Measurements from ENCODE around the gene BRF1.

Gene BRF1

DNA sequence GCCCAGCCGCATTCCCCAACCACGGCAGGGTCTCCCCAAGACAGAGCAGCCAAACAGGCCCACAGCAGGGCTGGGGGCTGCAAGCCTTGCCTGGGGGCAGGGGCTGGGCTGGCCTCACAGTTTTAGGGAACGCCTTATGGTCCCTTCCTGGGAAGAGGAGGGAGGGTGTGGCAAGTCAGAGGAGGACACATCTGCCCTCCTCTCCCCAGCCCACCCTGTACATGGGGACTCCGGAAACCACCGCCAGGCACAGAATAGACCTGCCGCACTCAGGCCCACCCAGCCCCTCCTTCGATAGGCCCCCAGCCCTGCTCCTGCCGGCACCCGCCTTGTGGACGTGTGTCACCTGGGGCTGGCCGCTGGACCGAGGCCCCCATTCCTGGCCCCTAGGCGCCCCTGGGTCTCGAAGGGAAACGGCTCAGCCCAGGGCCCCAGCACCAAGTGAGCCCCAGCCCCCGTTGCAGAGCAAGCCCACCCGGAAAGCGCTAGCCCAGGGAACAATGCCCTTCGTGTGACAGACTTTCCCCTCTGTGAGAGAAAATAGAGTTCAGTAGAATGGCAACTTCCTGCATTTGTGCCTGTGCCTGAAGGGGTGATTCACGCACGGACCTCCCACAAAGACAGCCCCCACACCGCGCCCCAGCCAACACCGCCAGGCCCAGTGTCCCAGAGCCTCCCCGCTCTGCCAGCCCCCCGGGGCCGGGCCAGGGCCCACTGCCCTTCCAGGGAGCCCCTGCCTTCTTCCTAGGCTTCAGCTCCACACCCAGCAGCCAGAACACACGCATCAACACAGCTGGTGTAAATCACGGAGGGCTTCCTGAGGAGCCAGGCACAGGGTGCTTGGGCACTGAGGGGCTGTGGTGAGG is 107.7 kb downstream of the BRF1 start:
- DNase-seq: peak; percentile 34

DNA sequence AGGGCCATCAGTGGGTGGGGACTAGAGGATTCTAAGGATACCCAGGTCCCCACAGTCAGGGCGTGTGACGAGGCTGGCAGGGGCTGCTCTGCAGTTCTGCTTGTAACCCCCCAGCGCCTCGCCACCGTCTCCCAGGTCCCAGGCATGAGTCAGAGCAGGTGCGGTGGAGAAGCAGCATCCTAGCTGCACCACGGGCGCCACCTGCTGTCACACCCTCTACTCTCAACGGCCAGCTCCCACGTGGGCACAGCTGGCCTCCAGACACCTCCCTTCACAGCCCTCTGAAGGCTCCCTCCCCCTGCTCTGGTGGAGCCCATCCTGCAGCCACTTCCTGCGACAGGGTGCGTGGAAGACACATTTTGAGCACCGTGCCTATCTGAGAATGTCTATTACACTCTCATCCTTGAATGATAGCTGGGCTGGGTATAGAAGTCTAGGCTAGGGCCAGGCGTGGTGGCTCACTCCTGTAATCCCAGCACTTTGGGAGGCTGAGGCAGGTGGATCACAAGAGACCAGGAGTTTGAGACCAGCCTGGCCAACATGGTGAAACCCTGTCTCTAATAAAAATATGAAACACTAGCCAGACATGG is 112.8 kb downstream of the BRF1 start:
- peak; percentile 34 for DNase-seq

DNA sequence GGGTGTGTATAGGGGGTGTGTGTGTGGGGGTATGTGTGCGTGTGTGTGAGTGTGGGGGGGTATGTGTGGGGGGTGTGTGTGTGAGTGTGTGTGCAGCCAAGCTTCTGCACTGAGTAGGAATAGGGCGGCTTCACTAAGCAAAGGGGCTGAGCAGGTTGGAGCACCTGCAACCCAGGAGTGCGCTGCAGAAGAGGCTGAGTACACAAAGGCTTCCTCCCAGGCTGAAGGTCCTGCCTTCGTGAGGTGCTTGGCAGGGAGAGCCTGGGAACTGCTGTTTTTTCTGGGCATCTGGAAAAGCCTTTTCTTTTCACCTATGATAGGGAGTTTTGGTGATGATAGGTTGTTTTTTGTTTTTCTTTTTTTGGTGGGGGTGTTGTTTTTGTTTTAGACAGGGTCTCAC is 113.7 kb downstream of the BRF1 start:
- DNase-seq: no peak

DNA sequence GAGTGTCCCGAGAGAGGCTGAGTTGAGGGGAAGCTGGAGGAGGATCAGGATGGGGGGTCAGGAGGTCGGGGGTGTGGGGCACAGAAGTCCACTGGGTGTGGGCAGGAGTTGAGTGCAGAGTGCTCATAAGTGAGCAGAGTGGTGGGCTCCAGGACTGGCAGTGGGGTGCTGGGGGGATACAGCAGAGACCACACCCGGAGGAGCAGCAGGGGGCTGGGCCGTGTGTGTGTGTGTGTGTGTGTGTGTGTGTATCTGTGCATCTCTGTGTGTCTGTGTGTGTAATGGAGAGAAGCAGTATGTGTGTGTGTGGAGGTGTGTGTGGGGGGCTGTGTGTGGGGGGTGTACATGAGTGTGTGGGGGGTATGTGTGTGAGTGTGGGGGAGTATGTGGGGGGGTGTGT is 114.8 kb downstream of the BRF1 start:
- DNase-seq: no peak

DNA sequence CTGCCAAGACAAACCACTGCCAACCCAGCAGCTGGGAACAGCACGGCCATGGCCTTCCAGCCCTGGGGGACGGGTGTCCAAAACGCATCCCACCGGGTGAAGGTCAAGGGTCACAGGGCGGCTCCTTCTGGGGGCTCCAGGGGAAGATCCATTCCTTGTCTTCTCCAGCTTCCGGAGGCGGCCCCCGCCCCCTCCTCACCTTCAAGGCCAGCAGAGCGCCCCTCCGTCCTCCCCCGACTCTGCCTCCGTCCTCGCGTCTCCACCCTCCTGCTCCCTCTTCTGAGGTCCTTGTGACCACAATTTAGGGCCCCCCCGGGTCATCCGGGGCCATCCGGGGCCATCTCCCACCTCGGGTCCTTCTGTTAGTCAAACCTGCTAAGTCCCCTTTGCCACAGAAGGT is 115.8 kb downstream of the BRF1 start:
- DNase-seq: no peak

DNA sequence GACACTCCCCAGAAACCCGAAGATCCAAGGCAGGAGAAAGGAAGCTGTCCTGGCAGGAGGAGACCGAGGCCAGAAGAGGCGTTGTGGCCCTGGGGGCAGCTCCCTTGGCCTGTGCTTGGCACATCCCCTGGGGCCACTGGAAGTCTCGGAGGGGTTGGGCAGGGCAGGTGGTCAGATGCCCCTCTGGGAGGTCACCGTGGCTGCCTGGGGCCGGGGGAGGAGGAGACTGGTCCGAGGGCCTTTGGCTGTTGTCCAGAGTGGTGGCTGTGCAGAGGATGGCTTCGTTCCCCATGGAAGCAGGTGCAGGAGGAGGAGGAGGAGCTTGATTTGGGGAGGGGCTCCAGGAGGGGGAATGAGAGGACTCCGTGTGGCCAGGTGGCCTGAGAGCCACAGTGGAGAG is 116.3 kb downstream of the BRF1 start:
- DNase-seq: no peak

DNA sequence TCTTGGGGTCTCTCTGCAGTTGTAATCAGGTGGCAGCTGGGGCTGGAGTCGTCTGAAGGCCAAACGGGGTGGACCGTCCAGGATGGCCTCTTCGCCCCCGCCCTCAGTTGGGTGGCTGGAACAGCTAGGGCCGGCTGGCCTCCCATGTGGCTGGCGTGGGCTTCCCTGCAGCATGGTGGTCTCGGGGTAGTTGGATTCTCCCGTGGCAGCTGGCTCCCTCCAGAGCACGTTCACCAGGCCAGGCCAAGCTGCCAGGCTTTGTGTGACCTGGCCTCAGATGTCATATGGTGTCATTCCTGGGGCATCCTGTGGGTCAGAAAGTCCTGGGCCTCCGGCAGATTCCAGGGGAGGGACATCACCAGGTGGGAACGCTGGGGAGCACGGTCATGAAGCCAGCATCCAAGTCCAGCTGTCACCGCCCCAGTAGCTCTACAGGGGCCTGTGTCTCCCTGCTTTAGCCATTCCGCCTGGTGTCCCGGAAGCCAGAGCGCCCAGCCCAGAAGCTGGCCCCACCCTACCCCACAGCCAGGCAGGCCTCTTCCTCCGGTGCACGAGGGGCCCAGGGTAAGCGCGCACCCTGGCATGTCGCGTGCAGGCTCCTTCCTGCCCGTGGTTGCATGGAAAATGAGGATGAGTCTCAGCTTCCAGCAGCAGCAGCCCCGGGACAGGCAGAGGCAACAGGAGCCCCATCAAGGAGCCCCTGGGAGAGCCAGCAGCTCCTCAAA is 118.3 kb downstream of the BRF1 start:
- no peak for DNase-seq

DNA sequence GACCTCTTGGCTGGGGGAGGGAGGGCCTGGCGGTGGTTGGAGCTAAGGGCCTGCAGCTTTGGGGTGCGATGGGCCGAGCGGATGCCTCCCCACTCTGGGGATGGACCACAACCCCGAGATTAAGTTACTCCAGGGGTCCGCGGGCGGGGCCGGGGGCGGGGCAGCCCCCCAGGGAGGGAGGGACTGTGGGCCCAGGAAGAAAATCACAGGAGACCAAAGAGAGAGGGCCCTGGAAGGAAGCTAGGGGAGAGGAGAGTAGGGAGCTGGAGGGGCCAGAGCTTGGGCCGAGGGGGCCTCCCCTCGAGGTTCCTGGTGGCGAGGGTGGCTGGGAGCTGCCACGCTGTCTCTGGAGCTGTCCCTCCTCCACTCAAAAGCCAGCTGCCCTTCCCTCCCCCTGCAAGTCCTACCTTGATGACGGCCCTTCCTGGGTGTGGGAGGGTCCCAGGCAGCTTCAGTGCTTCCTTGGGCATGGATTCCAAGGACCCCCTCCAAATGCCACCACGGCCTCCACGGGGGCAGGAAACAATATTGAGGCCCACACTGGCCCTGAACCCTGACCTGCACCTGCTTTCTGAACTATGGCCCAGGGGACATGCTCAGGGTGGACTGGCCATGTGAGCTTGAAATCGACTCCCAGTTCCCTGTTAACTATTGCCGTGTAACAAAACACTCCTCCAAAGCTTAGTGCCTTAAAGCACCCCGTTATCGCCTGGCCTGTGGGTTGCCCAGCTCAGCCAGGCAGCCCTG is 119.1 kb downstream of the BRF1 start:
- DNase-seq: no peak

DNA sequence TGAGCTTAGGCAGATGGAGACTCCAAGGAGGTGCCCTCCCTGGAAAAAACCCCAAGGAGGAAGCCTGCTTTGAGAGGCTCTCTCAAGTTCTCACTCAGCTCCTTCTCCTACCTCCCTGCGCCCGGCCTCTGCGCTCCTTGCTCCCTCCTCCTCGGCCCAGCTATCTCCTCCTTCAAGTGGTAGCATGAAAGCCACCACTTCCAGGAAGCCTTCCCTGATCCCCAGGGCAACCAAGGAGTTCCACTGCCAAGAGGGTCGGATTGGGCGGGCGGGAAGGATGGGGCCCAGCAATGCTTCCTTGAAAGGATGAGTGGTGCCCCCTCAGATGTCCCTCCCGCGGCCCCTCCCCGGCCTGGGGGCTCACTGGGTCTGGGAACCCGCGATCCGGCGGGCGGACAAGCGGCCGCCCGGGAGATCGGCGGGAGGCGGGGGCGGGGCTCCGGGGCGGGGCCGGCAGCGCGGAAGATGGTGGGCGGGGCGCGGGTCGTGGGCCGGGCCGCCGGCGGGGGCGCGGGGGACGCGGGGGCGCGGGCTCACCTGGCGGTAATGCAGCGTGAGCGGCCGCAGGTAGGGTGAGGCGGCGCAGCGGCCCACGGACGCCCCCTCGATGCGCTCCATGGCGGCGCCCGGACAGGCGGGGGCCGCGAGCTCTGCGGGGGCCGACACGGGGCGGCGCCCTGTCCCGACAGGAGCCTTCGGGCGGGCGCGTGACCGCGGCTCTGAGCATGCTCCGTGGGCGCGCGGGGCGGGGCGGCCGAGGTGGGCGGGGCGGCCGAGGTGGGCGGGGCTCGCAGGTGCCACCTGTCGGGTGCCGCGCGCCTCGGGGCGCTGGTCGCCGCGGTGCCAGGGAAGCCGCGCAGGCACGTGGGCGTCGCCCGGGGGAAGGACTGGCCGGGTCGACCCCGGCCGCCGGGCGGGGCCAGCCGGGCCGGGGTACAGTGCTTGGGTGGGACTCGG is 119.9 kb downstream of the BRF1 start, which contains the start of gene NUDT14:
TSS of gene NUDT14 (minus strand) at position 721 of the 957 bp plus-strand sequence. CDS start at position 618, 103 bp downstream.
- peak; percentile 83 for DNase-seq

DNA sequence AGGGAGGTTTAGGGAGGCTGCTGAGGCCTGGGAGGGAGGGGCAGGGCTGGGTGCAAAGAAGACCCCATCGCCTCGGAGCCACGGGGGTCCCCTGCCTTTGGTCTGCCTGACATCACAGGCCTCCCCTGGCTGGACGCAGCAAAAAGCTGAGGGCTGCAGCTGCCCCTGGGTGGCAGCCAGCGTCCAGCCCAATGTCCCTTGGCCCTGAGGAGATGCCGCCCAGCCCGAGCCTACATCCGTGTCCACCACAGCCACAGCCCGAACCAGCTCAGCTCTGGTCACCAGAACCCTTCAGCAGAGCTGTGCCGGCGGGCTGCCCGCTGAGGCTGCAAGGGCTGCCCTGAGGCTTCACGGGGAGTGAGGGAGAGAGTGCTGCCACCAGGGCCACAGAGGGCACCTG is 121.6 kb downstream of the BRF1 start:
- DNase-seq: no peak

DNA sequence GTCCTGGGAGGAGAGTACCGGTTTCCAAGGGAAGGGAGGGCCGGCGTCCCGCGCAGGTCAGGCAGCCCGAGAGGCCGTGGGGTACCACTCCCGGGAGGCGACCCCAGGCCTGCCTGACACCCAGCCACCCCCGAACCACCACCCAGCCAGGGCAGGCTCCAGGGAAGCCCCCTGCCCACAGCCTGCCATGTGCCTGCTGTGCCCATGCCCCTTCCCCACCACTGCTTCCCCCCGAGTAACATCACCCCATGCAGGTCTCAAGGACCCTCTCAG is 122.0 kb downstream of the BRF1 start:
- no peak for DNase-seq

DNA sequence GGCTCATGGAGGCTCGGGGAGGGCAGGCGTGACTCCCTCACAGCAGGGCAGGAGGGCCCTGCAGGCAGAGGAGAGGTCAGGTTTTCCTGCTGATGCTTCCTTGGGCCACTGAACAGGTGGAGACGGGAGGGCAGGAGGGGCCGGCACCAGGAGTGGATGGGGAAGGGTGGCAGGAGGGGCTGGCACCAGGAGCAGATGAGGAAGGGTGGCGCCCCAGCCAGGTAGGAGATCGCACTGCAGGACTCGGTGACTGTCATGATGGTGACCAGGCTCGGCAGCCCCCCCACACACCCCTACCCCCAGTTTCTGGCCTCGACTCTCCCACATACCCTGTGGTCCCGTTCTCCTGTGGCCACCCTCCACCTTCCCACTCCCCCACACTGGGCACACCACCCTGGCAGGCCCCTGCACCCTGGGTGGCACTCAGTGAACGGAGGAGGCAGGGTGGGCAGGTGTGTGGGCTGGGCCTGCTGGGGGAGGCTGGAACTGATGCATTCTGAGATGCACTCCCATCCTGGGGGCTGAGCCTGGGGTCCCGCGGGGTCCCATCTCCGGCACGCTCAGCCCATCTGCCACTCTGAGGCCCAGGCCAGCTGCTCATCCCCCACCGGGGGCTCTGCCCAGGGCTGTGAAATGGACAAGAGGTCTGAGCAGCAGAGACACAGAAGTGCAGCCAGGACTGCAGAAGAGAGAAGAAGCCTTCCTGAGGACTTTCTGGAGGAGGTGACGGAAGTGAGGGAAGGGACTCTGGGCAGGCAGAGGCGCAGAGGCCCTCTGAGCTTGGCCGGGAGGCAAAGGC is 122.5 kb downstream of the BRF1 start:
- DNase-seq: no peak

DNA sequence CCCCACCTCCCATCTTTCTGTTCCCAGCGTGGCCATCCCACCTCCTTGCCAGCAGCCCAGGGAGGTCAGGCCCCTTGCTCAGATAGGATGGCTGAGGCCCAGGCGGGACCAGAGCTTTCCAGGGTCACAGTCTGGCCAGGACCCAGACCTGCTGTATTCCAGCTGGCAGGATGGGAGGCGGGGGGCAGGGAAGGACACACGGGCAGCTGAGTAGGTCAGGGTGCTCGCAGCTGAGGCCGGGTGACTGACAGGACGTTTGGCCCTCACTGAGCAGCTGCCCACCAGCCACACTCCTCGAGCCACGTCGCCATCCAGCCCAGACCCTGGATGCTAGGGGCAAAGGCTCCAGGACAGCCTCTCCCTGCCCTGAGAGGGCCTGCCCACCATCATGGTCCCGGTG is 123.7 kb downstream of the BRF1 start:
- DNase-seq: no peak

DNA sequence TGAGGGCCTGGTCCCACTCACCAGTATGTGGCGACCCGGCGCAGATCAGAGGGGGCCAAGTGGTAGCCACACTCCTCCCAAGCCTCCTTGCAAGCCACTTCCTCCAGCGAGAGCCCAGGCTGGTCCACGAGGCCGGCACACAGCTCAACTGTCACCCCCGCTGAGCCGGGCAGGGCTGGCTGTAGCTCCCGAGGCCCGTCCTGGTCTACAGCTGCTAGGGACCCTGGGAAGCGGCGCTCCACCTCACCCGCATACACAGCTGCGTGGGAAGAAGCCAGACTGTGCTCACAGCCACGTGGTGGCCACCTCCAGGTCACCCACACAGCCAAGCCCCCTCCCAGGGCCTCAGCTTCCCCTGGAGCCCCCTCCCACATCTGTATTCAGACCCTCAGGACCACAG is 124.3 kb downstream of the BRF1 start:
- no peak for DNase-seq

DNA sequence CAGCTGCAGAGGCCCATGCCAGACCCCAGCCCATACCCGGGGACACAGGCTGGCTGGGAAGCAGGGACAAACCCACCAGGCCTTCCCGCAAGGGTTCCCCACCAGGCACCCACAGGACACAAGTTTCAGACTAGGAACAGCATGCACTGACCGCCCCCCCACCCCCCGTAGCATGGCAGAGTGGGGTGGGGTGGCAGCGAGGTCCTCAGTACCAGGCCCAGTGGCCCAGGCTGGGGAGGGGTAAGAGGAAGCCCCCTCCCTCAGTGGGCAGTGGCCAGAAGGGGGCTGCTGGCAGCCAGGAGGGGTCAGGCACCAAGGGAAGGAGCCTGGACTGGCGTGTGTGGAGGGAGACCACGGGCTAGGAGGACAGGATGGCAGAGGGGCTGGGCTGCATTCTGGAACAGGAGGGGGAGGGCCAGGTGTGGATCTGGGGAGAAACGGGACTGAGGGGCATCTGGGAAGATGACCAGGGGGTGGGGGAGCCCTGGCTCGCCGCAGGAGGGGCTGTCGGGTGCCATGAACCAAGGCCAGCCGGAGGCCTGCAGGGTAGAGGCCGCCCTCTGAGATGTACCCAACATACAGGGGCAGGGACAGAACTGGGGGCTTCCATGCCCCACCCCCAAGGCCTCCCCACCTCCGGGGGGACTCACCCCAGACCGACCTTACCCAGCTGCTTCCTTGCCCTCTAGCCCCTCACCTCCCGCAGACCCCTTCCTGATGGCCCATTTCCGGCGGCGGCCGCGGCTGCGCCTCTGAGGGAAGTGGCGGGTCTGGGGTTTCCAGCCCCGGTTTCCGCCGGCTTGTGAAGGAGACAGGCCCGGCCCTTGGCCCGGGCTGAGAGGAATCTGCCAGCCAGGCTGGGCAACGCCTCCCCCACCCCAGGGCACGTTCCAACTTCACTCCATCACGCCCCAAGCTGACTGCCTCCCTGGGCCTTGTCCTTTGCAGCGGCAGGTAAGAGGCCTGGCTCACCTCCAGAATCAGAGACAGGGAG is 126.6 kb downstream of the BRF1 start:
- DNase-seq: no peak

DNA sequence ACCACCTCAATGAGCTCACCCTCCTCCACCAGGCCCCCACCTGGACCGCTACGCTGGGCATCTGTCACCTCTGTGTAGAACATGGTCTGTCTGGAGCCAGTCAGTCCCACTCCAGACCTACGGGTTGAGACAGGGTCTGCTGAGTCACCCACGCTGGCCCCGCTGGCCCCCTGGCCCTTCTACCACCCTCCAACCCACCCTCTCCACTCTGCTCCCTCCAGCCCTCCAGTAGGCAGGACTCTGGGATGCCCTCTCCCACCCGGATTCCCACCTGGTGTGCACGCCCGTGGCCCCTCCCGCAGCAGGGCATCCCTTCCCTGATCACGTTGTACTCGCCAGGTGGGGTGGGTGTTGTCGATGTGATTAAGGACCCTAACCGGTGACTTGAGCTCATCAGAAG is 127.7 kb downstream of the BRF1 start:
- no peak for DNase-seq

DNA sequence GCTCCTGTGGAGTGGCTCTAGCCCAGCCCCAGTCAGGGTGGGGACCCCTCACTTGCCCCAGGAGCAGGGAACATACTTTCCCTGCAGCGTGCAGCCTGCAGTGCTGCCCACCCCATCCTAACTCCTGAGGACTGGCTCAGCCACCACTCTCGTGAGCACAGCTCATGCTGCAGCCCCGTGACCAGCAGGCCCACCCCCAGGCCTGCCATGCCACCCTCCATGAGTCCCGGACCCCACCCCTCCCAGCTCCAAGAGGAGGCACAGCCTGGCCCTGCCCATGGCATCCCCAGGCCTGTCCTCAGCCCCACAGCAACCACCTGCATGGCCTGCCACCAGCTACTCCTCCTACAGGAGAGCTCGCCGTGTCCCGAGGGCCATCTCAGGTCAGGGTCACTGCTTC is 128.3 kb downstream of the BRF1 start:
- no peak for DNase-seq

DNA sequence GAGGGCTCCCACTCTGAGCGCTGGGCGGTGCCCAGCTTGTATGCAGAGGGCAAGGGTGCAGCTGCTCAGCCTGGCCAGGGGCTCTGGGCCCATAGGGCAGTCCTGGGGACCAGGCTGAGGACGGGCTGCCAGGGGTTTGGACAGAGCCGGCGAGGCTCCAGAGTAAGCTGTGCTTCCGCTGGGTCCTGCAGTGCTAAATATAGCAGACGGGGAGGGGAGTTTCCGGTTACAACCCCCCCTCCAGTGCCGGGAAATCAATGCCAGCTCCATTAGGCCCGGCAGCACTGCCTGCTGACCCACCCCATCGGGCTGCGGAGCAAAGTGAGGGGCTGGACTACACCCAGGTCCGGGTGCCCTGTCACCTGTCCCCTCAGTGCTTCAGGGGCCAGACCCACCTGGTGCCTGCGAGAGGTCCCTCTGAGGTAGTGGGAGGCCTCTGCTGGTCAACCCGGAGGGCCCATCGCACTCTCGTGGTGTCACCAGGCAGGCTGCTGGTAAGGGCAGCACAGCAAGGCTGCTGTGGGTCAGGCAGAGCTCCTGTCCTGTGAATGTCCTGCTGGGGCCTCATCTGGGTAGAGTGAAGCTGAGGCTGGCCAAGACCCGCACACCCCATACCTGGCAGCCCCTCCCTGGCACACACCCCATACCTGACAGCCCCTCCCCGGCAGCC is 129.7 kb downstream of the BRF1 start:
- no peak for DNase-seq

Data from stimulated activated CD4-positive, alpha-beta T cell treated with anti-CD3 and anti-CD28 coated beads, Interleukin-1b, Interleukin-23, amount 100 ng/mL, for 48 hours (primary cell).